ENCODE results near the gene OR10A7.
"Not testable (repeated sequence)": the region's sequence is repeated elsewhere in the genome, so short reads cannot be mapped to it uniquely, and the experiment has no call there.

The OR10A7 gene, protein sequence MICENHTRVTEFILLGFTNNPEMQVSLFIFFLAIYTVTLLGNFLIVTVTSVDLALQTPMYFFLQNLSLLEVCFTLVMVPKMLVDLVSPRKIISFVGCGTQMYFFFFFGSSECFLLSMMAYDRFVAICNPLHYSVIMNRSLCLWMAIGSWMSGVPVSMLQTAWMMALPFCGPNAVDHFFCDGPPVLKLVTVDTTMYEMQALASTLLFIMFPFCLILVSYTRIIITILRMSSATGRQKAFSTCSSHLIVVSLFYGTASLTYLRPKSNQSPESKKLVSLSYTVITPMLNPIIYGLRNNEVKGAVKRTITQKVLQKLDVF

DNA sequence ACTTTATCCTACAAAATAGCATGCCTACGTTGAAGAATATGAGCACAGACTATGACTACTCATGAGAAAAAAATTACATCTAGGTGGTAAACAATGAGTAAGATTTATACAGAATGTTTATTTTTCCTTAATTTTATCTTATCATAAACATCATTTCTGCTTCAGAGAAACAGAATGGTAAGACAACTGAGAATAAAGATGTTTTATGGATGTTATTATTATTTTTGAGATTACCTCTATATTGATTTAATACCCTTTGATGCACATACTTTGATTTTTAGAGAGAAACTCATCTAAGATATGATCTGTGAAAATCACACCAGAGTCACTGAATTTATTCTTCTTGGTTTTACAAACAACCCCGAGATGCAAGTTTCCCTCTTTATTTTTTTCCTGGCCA, at the start of gene OR10A7:
TSS of gene OR10A7 (plus strand) at position 301 of the 400 bp plus-strand sequence. CDS start at position 301, 0 bp downstream.
- DNase-seq: no peak

DNA sequence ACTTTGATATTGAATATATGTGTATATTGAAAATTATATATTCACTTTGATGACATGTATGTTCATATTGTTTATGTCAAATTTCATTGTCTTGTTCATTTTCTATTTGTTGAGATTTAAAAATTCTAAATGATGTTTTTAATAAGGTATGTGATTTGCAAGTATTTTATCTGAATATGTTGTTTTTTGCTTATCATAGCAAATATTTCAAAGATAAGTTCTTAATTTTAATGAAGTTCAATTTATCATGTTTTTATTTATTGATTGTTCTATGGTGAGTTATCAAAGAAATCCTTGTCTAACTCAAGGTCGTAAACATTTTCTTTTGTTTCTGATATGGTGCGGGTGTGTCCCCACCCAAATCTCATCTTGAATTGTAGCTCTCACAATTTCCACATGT, 49.4 kb upstream of the OR10A7 start:
- no peak for DNase-seq

DNA sequence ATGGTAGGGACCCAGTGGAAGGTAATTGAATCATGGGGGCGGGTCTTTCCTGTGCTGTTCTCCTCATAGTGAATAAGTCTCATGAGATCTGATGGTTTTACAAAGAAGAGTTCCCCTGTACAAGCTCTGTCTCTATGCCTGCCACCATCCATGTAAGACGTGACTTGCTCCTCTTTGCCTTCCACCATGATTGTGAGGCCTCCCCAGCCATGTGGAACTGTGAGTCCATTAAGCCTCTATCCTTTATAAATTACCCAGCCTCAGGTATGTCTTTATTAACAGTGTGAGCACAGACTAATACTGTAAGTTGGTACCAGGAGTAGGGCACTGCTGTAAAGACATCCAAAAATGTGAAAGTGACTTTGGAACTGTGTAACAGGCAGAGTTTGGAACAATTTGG, 49.0 kb upstream of the OR10A7 start:
- not testable (repeated sequence) for DNase-seq

DNA sequence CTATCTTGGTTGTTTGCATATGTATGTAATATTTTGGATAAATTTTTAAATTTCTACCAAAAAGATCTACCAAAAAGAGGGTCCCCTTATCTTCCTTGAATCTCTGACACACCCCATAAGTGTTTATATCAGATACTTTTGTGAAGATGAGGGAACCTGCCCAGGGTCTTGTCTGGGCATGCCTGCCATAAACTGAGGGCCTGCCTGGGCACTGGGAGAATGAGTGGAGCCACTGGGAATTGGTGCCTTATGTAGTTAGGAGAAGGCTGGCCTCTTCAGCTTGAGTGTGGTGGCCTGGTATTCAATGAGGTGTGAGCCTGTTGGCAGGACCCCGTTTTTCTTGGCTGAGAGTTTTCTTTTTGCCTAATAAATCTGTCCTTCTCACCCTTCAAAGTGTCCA, 48.1 kb upstream of the OR10A7 start:
- DNase-seq: no peak

DNA sequence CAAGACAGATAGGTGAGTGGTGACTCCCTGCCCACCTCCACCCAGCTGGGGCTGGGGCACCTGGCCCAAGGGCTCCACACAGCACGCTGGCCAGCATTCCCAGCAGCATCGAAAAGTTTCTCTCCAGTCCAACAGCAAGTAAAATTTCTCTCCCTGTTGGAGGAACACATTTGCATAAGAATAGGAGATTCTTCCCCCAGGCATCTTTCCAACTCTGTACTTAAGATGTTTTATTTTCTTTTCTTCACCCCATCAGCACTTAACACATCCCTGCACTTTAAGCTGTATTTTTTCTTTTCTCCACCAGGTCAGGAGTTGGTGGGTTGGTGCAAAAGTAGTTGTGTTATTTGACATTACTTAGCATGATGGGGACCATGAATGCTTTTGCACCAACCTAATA, 47.4 kb upstream of the OR10A7 start:
- DNase-seq: no peak

DNA sequence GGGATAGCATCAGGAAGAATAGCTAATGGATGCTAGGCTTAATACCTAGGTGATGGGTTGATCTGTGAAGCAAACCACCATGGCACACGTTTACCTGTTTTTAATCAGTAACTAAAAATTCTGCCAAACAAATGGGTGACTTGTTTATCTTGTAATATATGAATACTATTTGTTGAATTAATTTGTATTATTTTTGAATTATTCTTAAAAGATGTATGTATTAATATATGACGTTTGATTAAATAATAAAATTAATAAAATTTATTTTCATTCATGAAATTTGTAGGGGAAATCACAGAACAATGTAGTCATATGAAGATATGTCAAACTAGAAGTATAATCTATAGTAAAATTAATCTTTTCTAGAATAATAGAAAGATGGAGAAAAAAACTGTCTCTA, 32.3 kb upstream of the OR10A7 start:
- no peak for DNase-seq

DNA sequence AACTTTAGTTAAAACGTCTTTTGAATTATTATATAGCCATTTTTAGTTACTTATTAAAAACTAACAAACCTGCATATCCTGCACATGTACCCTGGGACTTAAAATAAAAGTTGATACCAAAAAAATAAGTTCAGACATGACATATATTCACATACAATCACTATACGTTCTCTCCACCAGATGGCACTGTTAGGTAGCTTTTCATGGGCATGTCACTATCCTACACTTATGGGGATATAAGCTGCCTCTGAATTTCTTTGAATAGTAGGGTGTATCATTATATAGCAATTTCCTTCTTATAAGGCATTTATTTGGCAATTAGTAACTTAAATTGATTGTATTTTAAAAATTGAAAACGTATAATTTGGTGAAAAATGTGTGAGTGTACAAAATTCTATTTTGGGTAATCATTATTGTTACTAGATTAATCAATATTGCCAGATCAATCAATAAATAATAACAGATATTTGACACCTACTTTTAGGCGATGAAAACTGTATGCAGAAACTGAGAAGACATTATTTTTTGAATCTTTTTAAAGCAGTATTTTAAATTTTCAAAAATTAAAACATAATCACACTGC, 31.8 kb upstream of the OR10A7 start:
- DNase-seq: peak; percentile 60

DNA sequence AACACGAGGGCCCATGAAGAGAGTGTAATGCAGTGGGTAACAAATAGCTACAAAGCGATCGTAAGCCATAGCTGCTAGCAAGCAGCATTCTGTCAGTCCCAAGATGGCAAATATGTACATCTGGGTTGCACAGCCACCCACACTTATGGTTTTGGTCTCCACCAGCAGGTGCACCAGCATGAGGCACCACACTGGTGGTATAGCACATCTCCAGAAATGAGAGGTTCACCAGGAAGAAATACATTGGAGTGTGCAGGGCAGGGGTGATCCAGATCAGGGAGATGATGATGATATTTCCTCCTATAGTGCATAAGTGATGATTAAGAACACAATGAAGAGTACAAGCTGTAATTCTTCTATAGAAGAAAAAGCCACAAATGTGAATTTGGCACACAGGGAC, 26.4 kb upstream of the OR10A7 start:
- DNase-seq: no peak

DNA sequence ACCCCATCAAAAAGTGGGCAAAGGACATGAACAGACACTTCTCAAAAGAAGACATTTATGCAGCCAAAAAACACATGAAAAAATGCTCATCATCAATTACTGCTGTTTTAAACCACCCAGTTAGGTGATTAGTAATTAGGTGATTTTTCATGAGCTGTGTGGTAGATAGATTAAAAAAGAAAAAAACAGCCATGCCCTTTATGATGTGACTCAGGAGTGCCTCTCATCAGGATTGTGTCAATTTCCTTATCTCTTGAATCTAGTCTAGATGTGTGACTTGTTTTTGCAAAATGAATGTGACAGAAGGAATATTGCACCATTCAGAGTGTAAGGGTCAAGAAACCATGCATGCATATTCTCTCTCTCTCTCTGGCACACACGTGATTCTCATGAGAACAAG, 5.7 kb downstream of the OR10A7 start:
- no peak for DNase-seq

DNA sequence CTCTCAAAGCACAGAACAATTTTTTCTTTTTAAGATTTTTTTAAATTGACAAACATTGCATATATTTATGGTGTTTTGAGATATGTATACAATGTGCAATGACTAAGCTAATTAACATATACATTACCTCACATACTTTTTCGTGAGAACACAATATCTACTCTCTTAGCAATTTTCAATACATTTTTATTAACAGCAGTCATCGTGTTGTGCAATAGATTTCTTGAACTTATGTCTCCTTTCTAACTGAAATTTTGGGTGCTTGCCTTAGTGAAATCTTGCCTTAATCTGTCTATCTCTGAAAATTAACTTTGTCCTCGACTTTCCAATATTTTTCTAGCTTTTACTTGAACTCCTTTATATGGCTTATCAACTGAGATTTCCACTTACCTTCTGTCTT, 6.8 kb downstream of the OR10A7 start:
- DNase-seq: no peak

DNA sequence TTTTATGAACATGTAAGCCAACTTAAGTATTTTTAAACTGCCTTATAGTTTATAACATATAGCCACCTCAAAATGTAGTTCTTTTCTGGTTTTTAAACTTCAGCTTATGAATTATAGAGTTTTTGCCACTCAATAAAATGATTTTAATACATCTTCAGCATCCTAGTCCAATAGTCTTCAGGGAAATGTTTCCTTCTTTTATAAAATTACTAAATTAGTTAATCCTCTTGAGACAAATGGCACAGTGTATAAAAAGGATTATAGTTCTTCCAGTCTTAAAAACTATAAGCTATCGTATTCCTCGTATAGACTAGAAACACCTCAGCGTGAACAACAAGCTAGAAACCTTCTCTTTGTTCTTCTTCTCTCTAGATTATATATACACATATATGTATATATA, 23.5 kb downstream of the OR10A7 start, which contains the start of gene OR6C74:
TSS of gene OR6C74 (plus strand) at position 301 of the 400 bp plus-strand sequence. CDS start 2,679 bp downstream, outside the sequence.
- no peak for DNase-seq

DNA sequence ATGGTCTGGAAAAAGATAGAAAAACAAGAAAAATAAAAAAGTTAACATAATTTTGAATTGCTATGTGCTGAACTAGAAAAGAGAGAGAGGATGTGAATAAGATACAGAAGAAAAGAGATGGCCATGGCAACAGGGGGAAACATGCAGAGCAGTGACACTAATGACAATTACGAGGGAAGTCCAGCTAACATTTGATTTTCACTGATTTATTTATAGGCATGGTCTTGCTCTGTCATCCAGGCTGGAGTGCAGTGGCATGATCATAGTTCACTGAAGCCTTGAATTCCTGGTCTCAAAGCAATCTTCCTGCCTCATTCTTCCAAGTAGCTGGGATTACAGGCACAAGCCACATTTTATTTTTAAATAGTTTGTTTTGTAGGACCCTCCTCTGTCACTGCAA, 25.3 kb downstream of the OR10A7 start:
- DNase-seq: no peak

DNA sequence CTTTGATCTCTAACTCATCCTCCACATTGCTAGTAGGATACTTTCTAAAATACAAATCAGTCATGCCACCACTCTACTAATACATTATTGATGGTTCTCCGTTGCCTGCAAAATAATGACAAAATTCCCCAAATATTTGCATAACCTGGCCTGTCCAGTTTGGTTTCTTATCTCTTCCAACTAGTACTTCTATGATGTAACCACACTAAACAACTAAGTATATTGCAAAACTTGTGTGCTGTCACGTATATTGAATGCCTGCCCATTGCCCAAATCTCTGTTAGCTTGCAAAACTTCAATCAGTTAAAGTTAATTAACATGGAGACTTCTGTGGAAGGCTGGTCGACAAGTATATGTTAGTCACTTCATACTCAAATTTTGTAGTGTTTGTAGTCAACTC, 30.1 kb downstream of the OR10A7 start:
- no peak for DNase-seq

DNA sequence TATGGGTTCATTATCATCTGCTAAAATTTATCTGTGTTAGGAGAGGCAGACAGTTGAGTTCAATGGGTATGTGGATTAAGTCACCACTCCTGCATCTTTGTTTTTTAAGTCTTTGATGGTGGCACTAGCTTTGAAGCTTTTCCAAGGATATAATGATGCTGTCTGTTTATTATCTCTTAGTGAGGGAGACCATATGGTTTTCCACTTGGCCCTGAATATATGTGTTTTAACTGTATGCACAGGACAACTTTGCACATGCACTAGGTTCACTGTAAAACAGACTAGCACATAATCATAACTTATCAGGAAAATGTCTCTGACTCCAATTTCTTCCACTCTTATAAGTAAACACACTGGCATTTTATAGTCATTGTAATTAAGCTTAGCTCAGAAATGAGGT, 32.5 kb downstream of the OR10A7 start:
- no peak for DNase-seq

DNA sequence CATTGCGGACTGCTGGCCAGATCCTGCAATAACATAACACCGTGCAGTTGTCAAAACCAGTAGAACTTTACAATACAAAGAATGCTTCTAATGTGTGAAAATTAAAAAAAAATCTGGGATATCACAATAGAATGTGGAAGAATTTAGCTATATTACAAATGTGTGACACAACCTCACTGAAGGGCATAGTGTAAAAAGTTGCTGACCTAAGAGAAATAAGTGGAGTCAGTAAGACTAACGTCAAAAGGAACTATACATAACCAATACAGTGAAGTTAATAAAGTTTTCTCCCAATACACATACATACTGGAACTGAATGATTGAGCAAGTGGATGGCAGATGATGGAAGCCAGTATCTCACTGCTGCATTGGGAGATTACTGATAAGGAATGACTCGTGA, 36.0 kb downstream of the OR10A7 start:
- no peak for DNase-seq

DNA sequence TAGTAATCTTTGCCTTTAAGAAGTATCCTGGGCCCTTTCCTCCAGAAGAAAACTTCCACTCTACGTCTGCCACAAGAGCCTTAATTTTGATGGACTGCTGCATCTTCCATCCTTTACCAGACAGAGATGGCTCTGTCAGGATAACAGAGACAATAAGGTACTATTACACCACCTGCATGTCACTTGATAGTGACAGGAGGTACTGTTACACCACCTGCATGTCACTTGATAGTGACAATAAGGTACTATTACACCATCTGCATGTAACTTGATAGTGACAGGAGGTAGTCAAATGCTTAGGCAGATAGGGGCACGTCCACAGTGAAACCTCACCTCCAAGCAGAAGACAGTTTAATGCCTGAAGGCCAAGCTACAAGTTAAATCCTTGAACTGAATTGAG, 37.5 kb downstream of the OR10A7 start:
- no peak for DNase-seq

Measured in GDM1 (cell line).